GM19438 (cell line): ENCODE measurements around the gene TMEM131.
"Not testable (repeated sequence)": the region's sequence is repeated elsewhere in the genome, so short reads cannot be mapped to it uniquely, and the experiment has no call there.

Experiments used
- ATAC-seq: cut with Tn5 transposase; IDR thresholded peaks from one replicate; pipeline ENCODE4 v1.9.1; 2021; ENCODE audit warnings: low read depth; ENCODE audit not compliant: unreplicated experiment

The TMEM131 gene

DNA sequence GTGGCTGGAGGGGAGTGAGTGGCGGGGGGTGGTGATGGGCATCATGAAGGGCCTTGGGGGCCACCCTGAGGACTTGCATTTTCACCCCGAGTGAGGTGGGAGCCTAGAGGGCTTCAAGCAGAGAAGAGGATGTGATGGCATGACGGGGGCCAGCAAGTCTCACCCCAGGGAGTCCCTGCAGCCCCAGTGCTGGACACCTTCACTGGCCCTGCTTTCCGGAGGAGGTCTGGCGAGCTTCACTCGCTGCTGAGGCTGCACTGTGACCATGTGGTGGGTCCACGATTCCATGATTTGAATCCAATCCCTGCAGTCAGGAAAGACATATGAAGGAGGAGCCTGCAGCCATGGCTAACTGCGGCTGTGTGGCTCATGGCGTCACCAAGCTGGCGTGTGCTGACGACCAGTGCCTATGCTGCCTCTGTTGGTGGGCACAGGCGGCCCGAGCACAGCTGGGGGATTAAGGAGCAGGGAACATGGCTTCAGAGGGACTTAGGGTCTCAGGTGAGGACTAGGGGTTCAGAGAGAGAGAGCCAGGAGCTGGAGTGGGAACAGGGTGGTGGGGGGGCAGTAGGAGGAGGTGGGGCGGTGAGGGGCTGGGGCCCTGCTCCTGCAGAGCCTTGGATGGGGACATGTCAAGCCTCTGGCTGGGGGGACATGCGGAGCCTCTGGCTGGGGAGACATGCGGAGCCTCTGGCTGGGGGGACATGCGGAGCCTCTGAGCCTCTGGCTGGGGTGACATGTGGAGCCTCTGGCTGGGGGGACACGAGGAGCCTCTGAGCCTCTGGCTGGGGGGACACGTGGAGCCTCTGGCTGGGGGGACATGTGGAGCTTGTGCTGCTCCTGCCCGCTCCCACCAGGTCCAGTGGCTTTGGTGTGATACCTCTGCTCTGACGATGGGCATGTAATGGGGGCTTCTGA lies 278.8 kb downstream of the TMEM131 start:
- no peak for ATAC-seq

DNA sequence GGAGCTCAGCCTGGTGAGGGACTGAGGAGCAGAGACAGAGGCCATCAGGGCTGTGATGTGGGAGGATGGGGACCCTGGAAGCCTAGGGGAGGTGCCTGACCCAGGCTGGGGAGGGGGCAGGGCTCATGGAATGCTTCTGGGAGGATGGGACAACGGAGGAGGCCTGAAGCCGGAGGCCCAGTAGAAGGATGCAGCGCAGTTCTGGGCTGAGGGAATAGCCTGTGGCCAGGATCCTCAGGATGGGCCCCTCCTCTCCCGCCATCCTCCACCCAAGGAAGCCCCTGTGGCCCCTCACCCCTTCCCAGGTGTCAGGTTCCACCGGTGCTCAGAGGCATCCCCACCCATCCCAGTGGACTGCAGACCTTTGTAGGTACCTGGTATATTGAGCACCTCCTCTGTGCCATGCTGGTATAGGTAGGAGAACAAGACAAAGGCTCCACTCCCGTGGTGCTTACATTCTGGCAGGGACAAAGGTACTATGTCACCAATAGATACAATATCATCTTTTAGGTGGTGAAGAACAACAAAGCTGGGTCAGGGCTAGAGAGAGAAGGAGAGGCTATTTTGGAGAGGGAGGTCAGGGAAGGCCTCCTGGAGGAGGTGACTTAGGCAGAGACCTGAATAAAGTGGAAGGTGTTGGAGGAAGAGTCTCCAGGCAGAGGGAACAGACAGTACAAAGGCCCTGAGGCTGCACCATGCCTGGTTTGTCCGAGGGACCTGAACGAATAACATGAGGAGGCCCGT lies 279.6 kb downstream of the TMEM131 start:
- ATAC-seq: no peak

DNA sequence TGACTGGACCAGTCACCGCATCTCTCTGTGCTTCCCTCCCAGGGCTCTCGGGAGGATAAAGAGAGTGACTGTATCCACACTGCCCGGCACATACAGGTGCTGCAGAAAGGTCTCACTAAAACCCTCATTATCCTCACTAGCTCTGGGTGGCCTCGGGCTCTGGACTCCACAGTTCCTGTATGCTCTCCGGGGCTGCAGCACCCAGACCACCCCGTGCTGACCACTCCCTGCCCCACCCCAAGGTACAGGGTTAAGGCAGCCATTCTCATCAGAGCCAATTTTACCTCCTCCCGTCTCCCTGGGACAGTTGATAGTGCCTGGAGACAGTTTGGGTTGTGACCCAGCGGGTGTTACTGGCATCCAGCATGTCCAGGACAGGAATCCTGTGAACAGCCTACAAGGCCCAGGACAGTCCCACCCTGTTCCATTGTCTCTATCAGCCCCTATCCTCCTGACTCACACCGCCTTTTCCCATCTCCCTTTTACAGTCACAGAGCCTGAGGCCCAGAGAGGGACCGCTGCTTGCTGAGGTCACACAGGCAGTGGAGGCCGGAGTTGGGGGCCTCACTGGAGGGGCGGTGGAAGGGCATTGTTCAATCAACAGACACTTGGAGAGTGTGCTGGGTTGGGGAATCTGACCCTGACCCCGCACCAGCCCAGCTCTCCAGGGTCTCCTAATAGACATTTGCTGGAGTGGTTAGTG lies 280.6 kb downstream of the TMEM131 start:
- no peak for ATAC-seq

DNA sequence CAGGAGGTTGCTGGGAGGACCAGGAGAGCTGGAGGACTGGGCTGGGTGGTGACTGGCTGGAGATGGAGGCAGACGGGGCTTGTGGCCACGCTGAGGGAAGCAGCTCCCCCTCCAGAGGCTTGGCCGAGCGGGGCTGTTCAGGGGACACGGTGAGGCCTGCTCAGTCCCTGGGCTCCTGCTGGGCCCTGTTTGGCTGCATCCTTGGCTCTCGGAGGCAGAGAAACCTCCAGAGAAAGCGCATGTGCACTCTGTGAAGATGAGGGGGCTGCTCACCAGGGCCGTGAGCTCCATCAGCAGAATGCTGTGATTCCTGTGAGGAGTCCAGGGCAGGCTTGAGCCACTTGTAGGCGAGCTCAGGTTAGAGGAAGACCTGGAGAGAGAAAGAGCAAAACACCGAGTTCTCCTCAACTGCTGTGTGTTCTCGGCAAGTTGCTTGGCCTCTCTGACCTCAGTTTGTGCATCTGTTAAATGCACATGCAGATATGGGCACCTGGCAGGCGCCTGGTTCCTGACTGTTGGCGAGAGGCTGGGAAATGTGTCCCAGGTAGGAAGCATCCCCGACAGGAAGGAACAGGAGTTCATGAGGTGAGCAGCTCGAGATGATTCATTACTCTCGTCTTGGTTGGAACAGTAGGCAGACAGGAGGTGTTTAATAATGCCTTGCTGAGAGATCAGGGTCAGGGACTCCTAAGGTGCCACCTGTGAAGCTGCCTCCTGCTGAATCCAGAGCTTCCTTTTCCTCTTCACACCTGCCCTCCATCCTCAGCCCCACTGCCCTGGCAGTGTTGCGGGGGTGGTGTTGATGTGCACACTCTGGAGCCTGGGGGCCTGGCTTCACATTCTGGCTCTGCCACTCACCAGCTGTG lies 281.4 kb downstream of the TMEM131 start:
- no peak for ATAC-seq

- ATAC-seq: no peak
These were observed 282.3 kb downstream of the TMEM131 start, which contains the start of gene ZAP70 for GRCh38 chr2:97713296-97714083. Gene ZAP70 (plus strand): TSS chr2:97713576. CDS start chr2:97724037, 10,461 bp downstream.

DNA sequence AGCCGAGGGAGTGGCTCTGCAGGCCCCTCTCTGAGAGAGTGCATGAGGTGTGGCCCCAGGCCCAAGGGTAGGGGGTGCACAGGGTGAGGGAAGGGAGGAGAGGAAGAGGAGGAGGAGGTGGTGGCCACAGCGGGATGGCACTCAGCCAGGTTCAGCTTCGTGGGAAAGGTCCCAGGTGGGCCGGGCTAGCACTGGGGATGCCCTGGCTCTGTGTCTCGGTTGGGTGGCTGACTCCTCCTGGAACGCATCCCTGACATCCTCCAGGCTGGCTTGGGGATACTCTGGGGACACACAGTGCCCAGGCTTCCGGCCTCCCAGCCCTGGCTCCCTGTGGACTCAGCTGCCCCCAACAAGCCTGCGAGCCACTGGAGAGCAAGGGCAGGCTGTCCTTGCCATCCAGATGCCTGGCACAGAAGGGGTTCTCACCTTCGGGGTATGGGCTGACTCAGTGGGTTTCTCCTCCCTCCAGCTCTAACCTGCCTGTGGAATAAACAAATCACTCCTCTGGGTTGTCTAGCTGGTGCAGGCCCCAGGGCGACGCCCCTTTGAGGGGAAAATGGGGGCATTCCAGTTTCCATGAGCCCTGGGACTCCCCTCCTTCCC lies 283.0 kb downstream of the TMEM131 start:
- no peak for ATAC-seq

DNA sequence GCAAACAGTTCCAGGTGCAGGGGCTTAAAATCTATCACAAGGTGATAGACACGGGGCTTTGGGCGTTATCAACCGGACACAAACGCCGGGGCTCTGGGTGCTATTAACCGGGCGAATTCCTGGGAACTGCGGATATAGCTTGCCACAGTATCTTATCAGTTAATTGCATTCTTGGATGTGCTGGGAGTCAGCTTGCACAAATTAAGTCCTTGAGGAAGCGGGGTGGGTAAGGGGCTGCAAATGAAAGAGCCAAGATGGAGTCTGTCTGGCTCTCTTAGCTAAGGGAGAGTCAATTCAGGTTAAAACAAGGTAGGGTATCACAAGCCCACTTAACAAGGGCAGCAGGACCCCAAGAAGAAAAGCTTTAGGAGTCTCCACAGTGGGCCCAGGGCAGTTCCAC lies 283.6 kb downstream of the TMEM131 start:
- ATAC-seq: not testable (repeated sequence)

- ATAC-seq: no peak
These were observed 284.4 kb downstream of the TMEM131 start for GRCh38 chr2:97711394-97711711.

- no peak for ATAC-seq
These were observed 287.1 kb downstream of the TMEM131 start for GRCh38 chr2:97708608-97709007.

- no peak for ATAC-seq
These were observed 287.7 kb downstream of the TMEM131 start for GRCh38 chr2:97708048-97708380.

GRCh38 chr2:97707362-97708047 lies 288.2 kb downstream of the TMEM131 start:
- ATAC-seq: no peak

DNA sequence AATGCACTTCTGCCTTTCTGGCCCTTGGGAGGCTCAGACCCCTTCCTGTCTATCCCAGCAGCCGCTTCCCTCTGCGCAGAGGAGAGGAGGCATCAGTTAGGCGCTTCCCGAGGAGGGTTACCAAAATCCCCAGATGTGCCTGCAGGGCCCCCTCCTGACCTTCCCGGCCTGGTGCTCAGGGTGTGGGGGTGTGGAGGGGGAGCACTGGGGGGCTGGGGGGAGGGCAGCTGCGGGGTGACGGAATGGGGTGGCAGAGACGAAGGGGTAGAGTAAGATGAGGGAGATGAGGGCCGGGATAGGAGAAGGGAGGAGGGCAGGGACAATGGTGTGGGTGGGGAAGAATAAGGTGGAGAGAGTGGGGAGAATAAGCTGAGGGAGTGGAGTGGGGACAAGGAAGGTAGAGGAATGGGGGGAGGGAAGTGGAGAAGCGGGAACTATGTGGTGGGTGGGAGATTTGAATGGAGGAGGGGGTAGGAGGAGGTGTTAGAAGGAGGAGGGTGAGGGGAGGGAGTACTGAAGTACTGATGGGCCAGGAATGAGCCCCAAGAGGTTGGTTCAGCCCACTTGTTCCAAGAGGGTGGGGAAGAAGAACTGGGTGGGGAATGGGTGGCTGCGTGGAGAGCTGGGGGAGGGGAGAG lies 288.9 kb downstream of the TMEM131 start:
- ATAC-seq: no peak
